GM18505 (cell line): ENCODE results near the gene DTD1.

Experiments used
- ATAC-seq: cut with Tn5 transposase; IDR thresholded peaks from one replicate; pipeline ENCODE4 v1.9.1; 2021; ENCODE audit not compliant: unreplicated experiment
- POLR2A ChIP-seq: IDR thresholded peaks from 4 replicates; pipeline ENCODE4 v1.6.1; 2011; ENCODE audit warnings: borderline replicate concordance; ENCODE audit not compliant: insufficient read depth, insufficient read length; ENCODE audit errors: extremely low read depth

Gene DTD1

DNA sequence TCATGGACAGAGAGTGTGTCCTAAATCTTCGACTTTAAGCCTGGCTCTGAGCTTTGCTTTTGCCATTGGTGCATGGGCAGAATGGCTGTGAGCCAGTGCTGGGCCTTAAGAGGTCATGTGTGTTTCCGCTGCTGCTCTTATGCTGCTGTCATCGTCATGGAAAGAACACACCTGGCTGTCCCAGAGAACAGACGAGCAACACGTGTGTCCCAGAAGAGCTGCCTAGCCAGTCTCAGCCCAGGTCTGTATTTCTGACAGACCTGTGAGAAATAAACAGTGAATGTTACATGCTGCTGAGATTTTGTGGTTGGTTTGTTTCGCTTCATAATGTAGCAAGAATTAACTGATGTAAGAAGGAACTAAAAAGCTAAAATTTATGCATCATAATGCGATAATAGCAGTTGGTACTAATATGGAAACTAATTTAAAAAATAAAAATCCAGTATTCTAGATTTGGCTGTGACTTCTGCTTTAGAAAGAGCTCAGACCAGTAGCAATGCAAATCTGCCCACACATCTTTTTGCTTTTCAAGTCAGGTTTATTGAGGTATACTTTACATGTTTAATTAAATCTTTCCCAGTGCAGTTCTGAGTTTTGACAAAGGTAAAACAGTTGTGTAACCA lies 214.3 kb downstream of the DTD1 start:
- TF ChIP-seq POLR2A, result no peak
- peak; percentile 72 for ATAC-seq

GRCh38 chr20:18805881-18806280 lies 218.0 kb downstream of the DTD1 start:
- no peak for ATAC-seq
- no peak for TF ChIP-seq POLR2A

GRCh38 chr20:18808712-18809111 lies 220.9 kb downstream of the DTD1 start:
- ATAC-seq, result no peak
- no peak for TF ChIP-seq POLR2A

- TF ChIP-seq POLR2A, result no peak
- ATAC-seq, result no peak
These were observed 223.3 kb downstream of the DTD1 start for GRCh38 chr20:18811186-18811585.

DNA sequence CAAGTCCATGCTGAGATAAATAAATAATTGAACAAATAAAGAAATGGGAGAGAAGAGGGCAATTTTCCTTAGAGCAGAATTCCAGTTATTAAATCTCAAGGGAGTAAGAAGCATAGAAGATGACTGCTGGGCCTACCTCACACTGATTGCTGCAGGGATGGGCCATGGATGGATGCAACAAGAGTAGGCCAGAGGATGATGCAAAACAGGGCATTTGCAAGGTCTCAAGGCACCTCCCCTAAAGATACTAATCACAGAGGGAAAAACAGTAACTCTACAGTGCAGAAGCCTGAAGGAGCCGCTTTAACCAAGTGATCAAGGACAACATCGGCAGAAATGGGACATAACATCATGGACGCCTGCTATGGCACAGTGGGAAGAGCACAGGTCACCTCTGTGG lies 224.1 kb downstream of the DTD1 start:
- no peak for ATAC-seq
- TF ChIP-seq POLR2A, result no peak

- no peak for TF ChIP-seq POLR2A
- ATAC-seq, result no peak
These were observed 225.6 kb downstream of the DTD1 start, which contains the start of gene SCP2D1 for GRCh38 chr20:18813483-18813882. TSS of gene SCP2D1 (plus strand) at chr20:18813783. CDS start at chr20:18813816, 33 bp downstream.

DNA sequence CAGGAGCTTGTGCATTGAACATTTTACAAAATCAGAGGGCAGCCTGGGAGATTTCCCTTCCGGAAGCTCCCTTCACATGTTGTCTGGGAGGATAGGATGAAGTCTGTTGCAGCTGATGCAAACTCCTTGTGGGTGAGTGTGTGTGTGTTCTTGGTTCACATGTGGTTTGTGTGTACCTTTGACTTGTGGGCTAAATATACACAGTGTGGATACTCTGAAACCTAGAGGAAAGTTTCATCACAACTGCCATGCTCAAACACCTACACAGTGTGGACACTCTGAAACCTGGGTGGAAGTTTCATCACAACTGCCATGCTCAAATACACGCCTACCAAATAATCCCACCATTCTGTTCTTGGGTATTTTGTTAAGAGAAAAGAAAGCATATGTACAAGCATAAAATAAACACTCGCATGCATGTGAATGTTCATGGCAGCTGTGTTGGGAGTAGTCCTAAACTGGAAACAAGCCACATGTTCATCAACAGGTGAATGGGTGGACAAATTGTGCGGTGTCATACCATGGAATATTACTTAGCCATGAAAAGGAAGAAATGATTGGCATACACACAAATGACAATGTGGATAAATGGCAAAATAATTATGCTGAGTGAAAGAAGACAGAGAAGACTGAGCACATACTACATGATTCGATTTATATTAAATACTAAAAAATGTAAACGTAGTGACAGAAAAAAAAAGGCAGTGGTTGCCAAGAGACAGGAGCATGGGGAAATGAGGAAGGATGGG lies 227.5 kb downstream of the DTD1 start:
- no peak for TF ChIP-seq POLR2A
- ATAC-seq, result no peak
